ENCODE measurements around the gene CRELD2.
A peak's percentile ranks its signal among the peaks of the same experiment; 100 is the strongest.

The CRELD2 gene, protein sequence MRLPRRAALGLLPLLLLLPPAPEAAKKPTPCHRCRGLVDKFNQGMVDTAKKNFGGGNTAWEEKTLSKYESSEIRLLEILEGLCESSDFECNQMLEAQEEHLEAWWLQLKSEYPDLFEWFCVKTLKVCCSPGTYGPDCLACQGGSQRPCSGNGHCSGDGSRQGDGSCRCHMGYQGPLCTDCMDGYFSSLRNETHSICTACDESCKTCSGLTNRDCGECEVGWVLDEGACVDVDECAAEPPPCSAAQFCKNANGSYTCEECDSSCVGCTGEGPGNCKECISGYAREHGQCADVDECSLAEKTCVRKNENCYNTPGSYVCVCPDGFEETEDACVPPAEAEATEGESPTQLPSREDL

DNA sequence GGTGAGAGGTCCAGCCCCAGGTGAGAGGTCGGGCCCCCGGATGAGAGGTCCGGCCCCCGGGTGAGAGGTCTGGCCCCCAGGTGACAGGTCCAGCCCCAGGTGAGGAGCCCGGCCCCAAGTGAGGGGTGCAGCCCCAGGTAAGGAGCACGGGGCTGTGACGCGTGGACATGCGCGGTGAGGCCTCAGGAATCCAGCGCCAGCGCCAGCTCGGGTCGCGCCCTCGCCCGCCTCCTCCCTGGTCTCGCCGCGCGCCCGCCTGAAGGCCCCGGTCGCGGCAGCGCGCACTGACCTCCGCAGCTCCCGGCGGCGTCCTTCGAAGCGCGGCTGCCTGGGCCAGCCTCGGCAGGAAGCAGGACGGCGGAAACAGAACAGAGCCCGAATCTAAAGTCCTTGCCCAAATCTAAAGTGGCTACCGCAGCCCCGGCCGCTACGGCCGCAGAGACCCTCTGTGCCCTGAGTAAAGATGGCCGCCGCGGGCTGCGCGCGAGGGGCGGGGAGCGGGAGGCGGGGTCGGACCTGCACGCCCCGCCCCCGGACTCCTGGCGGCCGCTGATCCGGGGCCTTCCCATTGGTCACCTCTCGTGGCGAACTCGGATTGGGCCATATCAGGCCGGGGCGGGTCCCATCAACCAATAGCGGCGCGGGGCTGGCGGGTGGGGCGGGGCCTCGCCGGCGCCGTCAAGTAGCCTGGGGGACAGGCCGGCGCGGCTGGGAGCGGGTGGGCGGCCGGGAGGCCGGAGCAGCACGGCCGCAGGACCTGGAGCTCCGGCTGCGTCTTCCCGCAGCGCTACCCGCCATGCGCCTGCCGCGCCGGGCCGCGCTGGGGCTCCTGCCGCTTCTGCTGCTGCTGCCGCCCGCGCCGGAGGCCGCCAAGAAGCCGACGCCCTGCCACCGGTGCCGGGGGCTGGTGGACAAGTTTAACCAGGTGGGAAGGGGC, at the start of gene CRELD2, which contains the start of gene ALG12:
Gene CRELD2, plus strand, starts transcription at position 661 of the 937 bp plus-strand sequence. Its CDS starts 136 bp downstream, at position 797.
Gene ALG12, minus strand, starts transcription at position 465 of the 937 bp plus-strand sequence. CDS start 4,673 bp downstream, outside the sequence.
- peak; percentile 99 for DNase-seq (ENCODE audit: extremely low spot score)
- CTCF ChIA-PET = interaction anchor here (0.9 to 1.8 kb wide), 3 partner anchors 7 to 13 kb away, joined by 3 to 5 read pairs (median 3); no protein-coding TSS in a partner anchor
- POLR2A ChIA-PET = interaction anchor here (0.5 kb wide), 1 partner anchor 239 kb away, joined by 4 read pairs; no protein-coding TSS in a partner anchor
- TF ChIP-seq, protein P1, sequence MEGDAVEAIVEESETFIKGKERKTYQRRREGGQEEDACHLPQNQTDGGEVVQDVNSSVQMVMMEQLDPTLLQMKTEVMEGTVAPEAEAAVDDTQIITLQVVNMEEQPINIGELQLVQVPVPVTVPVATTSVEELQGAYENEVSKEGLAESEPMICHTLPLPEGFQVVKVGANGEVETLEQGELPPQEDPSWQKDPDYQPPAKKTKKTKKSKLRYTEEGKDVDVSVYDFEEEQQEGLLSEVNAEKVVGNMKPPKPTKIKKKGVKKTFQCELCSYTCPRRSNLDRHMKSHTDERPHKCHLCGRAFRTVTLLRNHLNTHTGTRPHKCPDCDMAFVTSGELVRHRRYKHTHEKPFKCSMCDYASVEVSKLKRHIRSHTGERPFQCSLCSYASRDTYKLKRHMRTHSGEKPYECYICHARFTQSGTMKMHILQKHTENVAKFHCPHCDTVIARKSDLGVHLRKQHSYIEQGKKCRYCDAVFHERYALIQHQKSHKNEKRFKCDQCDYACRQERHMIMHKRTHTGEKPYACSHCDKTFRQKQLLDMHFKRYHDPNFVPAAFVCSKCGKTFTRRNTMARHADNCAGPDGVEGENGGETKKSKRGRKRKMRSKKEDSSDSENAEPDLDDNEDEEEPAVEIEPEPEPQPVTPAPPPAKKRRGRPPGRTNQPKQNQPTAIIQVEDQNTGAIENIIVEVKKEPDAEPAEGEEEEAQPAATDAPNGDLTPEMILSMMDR (IDR thresholded peaks at IDR 0.05; ENCODE audit: control extremely low read depth, extremely low read depth, low read depth, missing control alignments) = no peak

DNA sequence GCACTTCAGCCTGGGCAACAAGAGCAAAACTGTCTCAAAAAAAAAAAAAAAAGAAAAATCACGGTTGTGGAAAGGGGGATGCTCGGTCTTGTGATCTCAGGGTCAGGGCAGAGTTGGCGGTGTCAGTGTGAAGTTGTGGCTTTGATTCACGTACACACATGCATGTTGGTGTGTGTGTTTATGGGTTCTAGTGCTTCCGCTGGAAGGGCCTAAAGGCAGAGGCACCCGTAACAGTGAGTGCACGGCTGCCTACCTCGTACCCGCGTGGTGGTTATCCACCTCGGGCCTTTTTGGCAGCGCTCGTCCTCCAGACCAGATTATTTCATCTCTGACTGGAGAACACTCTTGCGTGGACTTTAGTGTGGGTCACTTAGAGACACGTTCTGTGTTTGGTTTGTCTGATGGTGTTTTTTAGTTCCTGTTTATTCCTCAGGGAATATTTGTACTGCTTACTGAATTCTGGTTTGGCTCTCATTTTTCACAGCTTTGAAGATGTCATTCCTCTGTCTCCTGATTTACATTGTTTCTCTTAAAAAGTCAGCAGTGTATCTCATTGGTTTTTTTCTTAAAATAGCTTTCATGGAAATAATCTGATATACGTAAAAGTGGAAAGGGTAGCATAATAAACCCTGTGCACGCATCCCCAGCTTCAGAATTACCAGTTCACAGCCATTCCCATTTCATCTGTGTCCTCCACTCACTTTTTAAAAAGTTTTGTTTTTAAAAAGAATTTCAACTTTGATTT, 49.2 kb upstream of the CRELD2 start:
- ChIA-PET CTCF (no interaction called here), POLR2A (no interaction called here)
- TF ChIP-seq, protein P1 (IDR thresholded peaks at IDR 0.05; ENCODE audit: control extremely low read depth, extremely low read depth, low read depth, missing control alignments) = no peak
- no peak for DNase-seq (ENCODE audit: extremely low spot score)

DNA sequence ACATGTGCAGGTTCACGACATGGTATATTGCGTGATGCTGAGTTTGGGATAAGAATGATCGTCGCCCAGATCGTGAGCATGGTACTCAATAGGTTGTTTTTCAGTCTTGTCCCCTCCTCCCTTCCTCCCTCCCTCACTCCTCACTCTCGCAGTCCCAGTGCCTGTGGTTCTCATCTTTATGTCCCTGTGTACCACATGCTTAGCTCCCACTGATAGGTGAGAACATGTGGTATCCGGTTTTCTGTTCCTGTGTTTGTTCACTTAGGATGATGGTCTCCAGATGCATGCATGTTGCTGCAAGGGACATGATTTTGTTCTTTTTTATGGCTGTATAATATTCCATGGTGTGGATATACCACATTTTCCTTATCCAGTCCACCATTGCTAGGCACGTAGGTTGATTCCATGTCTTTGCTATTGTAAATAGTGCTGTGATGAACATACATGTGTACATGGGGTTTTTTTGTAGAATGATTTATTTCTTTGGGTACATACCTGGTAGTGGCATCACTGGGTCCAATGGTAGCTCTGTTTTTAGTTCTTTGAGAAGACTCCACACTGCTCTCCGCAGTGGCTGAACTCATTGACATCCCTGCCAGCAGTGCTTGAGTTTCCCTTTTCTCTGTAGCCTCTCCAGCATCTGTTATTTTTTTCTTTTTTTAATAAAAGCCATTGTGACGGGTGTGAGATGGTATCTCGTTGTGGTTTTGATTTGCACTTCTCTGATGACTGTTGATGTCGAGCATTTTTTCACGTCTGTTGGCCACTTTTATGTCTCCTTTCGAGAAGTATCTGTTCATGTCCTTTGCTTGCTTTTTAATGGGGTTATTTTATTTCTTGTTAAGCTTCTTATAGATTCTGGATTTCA, 48.4 kb upstream of the CRELD2 start:
- TF ChIP-seq, protein P1 (IDR thresholded peaks at IDR 0.05; ENCODE audit: control extremely low read depth, extremely low read depth, low read depth, missing control alignments) = no peak
- no peak for DNase-seq (ENCODE audit: extremely low spot score)
- POLR2A ChIA-PET = no interaction called here
- CTCF ChIA-PET = interaction anchor here (1.0 to 1.1 kb wide), 2 partner anchors 16 to 38 kb away, joined by 3 read pairs; no protein-coding TSS in a partner anchor

DNA sequence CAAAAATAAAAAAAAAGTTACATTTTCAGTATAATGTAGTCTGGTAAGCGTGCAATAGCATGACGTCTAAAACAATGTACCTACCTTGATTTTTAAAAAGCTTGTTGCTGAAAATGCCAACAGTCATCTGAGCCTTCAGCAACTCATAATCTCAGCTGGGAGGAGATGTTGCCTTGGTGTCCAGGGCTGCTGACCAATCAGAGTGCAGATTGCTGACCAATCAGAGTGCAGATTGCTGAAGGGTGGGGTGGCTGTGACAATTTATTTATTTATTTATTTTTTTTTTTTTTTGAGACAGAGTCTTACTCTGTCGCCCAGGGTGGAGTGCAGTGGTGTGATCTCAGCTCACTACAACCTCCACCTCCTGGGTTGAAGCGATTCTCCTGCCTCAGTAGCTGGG, 47.0 kb upstream of the CRELD2 start:
- ChIA-PET POLR2A (no interaction called here), CTCF (interaction anchor here (1.1 to 1.3 kb wide), 2 partner anchors 17 kb away, joined by 3 to 4 read pairs; no protein-coding TSS in a partner anchor)
- no peak for DNase-seq (ENCODE audit: extremely low spot score)
- TF ChIP-seq, protein P1 (IDR thresholded peaks at IDR 0.05; ENCODE audit: control extremely low read depth, extremely low read depth, low read depth, missing control alignments) = no peak

DNA sequence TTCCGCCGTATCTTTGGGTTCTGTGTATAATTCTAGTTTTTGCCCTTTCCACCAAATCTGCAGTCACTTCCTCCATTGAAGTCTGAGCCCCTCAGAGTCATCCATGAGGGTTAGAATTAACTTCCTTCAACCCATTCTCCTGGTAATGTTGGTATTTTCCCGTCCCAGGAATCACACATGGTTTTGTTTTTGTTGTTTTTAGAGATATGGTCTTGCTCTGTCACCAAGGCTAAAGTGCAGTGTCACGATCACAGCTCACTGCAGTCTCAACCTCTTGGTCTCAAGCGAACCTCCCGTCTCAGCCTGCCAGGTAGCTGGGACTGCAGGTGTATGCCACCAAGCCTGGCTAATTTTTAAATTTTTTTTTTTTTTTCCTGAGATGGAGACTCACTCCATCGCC, 46.1 kb upstream of the CRELD2 start:
- POLR2A ChIA-PET = no interaction called here
- no peak for DNase-seq (ENCODE audit: extremely low spot score)
- TF ChIP-seq, protein P1 (IDR thresholded peaks at IDR 0.05; ENCODE audit: control extremely low read depth, extremely low read depth, low read depth, missing control alignments) = no peak
- CTCF ChIA-PET = no interaction called here

Data from GM10248 (cell line).